ENCODE results near the gene IL4.

DNA sequence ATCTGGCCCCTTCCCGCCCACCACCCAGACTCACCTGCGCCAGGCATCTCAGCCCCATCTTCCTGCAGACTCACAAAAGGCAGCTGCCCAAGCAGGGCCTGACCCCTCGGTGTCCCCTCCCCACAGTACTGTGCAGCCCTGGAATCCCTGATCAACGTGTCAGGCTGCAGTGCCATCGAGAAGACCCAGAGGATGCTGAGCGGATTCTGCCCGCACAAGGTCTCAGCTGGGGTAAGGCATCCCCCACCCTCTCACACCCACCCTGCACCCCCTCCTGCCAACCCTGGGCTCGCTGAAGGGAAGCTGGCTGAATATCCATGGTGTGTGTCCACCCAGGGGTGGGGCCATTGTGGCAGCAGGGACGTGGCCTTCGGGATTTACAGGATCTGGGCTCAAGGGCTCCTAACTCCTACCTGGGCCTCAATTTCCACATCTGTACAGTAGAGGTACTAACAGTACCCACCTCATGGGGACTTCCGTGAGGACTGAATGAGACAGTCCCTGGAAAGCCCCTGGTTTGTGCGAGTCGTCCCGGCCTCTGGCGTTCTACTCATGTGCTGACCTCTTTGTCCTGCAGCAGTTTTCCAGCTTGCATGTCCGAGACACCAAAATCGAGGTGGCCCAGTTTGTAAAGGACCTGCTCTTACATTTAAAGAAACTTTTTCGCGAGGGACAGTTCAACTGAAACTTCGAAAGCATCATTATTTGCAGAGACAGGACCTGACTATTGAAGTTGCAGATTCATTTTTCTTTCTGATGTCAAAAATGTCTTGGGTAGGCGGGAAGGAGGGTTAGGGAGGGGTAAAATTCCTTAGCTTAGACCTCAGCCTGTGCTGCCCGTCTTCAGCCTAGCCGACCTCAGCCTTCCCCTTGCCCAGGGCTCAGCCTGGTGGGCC is 13.9 kb upstream of the IL4 start:
- TF ChIP-seq, protein P1, sequence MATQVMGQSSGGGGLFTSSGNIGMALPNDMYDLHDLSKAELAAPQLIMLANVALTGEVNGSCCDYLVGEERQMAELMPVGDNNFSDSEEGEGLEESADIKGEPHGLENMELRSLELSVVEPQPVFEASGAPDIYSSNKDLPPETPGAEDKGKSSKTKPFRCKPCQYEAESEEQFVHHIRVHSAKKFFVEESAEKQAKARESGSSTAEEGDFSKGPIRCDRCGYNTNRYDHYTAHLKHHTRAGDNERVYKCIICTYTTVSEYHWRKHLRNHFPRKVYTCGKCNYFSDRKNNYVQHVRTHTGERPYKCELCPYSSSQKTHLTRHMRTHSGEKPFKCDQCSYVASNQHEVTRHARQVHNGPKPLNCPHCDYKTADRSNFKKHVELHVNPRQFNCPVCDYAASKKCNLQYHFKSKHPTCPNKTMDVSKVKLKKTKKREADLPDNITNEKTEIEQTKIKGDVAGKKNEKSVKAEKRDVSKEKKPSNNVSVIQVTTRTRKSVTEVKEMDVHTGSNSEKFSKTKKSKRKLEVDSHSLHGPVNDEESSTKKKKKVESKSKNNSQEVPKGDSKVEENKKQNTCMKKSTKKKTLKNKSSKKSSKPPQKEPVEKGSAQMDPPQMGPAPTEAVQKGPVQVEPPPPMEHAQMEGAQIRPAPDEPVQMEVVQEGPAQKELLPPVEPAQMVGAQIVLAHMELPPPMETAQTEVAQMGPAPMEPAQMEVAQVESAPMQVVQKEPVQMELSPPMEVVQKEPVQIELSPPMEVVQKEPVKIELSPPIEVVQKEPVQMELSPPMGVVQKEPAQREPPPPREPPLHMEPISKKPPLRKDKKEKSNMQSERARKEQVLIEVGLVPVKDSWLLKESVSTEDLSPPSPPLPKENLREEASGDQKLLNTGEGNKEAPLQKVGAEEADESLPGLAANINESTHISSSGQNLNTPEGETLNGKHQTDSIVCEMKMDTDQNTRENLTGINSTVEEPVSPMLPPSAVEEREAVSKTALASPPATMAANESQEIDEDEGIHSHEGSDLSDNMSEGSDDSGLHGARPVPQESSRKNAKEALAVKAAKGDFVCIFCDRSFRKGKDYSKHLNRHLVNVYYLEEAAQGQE (IDR thresholded peaks at IDR 0.05; ENCODE audit: unreplicated experiment), result no peak
- TF ChIP-seq, protein P2, sequence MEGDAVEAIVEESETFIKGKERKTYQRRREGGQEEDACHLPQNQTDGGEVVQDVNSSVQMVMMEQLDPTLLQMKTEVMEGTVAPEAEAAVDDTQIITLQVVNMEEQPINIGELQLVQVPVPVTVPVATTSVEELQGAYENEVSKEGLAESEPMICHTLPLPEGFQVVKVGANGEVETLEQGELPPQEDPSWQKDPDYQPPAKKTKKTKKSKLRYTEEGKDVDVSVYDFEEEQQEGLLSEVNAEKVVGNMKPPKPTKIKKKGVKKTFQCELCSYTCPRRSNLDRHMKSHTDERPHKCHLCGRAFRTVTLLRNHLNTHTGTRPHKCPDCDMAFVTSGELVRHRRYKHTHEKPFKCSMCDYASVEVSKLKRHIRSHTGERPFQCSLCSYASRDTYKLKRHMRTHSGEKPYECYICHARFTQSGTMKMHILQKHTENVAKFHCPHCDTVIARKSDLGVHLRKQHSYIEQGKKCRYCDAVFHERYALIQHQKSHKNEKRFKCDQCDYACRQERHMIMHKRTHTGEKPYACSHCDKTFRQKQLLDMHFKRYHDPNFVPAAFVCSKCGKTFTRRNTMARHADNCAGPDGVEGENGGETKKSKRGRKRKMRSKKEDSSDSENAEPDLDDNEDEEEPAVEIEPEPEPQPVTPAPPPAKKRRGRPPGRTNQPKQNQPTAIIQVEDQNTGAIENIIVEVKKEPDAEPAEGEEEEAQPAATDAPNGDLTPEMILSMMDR (conservative IDR thresholded peaks at IDR 0.05; ENCODE audit: low read depth in 2 of 2), result no peak
- TF ChIP-seq EZH2phosphoT487 (IDR thresholded peaks at IDR 0.05; ENCODE audit: unreplicated experiment) (no peak), JUNB (IDR thresholded peaks at IDR 0.05; ENCODE audit: unreplicated experiment) (no peak), POLR2AphosphoS5 (IDR thresholded peaks at IDR 0.05; ENCODE audit: low read depth) (no peak), CREB1 (CRISPR knock-in tag; IDR thresholded peaks at IDR 0.05; ENCODE audit: low read depth) (no peak)
